Endodermal cell (in vitro differentiated cells): ENCODE data around the gene FSD1. TPM values are rescaled to one million over a fixed set of nuclear protein-coding genes. Genes with fewer than 3 reads are reported as not detected.

Experiments used
- DNase-seq: peaks from one replicate; pipeline ENCODE4 v3.0.0-alpha.2; 2017
- H3K27ac ChIP-seq: 2 replicates; pipeline ENCODE4 v1.5.1; 2013; ENCODE audit warnings: mild to moderate bottlenecking, low read depth, low read length, moderate library complexity
- H3K27me3 ChIP-seq: 2 replicates; pipeline ENCODE4 v1.6.1; 2013; ENCODE audit warnings: mild to moderate bottlenecking, low read length, moderate library complexity; ENCODE audit not compliant: insufficient read depth, control insufficient read depth, poor library complexity, severe bottlenecking
- H3K36me3 ChIP-seq: 2 replicates; pipeline ENCODE4 v1.7.0; 2013; ENCODE audit warnings: mild to moderate bottlenecking, low read length, moderate library complexity; ENCODE audit not compliant: control insufficient read depth, insufficient read depth
- H3K4me1 ChIP-seq: one replicate; pipeline ENCODE4 v1.7.0; 2013; ENCODE audit warnings: low read length; ENCODE audit not compliant: control insufficient read depth, insufficient read depth
- H3K4me3 ChIP-seq: 2 replicates; pipeline ENCODE4 v1.5.1; 2013; ENCODE audit warnings: mild to moderate bottlenecking, low read length, moderate library complexity
- H3K9ac ChIP-seq: 2 replicates; pipeline ENCODE4 v1.6.1; 2013; ENCODE audit warnings: mild to moderate bottlenecking, low read length, moderate library complexity; ENCODE audit not compliant: poor library complexity, severe bottlenecking; ENCODE audit errors: extremely low read depth
- H3K9me3 ChIP-seq: 2 replicates; pipeline ENCODE4 v1.6.1; 2013; ENCODE audit warnings: mild to moderate bottlenecking, low read length, moderate library complexity; ENCODE audit not compliant: control insufficient read depth
- H3K27ac Mint-ChIP-seq: 2 replicates; pipeline ENCODE4 v1.8.0; 2020; ENCODE audit warnings: mixed read lengths
- H3K27me3 Mint-ChIP-seq: 2 replicates; pipeline ENCODE4 v1.8.0; 2021; ENCODE audit warnings: mild to moderate bottlenecking, mixed read lengths; ENCODE audit not compliant: insufficient read depth
- H3K36me3 Mint-ChIP-seq: 2 replicates; pipeline ENCODE4 v1.8.0; 2020; ENCODE audit warnings: low read depth, mixed read lengths
- H3K4me1 Mint-ChIP-seq: 2 replicates; pipeline ENCODE4 v1.8.0; 2020; ENCODE audit warnings: mixed read lengths
- H3K4me3 Mint-ChIP-seq: 2 replicates; pipeline ENCODE4 v1.8.0; 2020; ENCODE audit warnings: mild to moderate bottlenecking, moderate library complexity, mixed read lengths
- H3K9me3 Mint-ChIP-seq: 2 replicates; pipeline ENCODE4 v1.8.0; 2020; ENCODE audit warnings: mild to moderate bottlenecking, mixed read lengths
- CTCF ChIP-seq: fragments of 200-600 bp; sonication (generic); conservative IDR thresholded peaks from 2 replicates; pipeline ENCODE4 v1.5.0; 2021; ENCODE audit warnings: antibody characterized with exemption, mild to moderate bottlenecking
- WGBS, 2 experiments: methylation state at CpG; one replicate each; pipeline versions ENCODE4 v1.1.5 to v1.1.7; 2013; ENCODE audit warnings: missing lambda C conversion rate in 2 of 2, mixed read lengths in 1 of 2; ENCODE audit not compliant: insufficient coverage in 1 of 2, insufficient read length in 1 of 2; 5-methylcytosine and 5-hydroxymethylcytosine counted together
- total RNA-seq, 2 donors: library from RNA; stranded (reverse); fragmentation: NEBNext Ultra II Directional in 1 of 2; extraction: Animal tissue kit (Norgen Biotek cat#: 25700) in 1 of 2; gene quantifications; 2 replicates in 1 of 2; 3 replicates in 1 of 2; pipeline ENCODE4 v1.2.1, GENCODE V29; 2021

The FSD1 gene
- total RNA-seq, 2 donors from 2014 or later = 33.3 to 37.9 TPM

- WGBS, 2 experiments = 83 to 84% methylated on average over 16 to 21 of the region's 21 CpGs
- peak overlapping the region; percentile 80 for H3K27ac Mint-ChIP-seq
These were observed 65.5 kb downstream of the FSD1 start for GRCh38 chr19:4369888-4370260.

GRCh38 chr19:4370418-4371041, 66.1 kb downstream of the FSD1 start:
- Histone ChIP-seq H3K4me1 (peaks cover 2% of the 10 kb centered on the region), H3K36me3 (peaks cover 9% of the 10 kb centered on the region), H3K27ac (peak overlapping the region; percentile 44), H3K27me3 (no peaks in the 10 kb centered on the region), H3K9me3 (no peaks in the 10 kb centered on the region), H3K4me3 (no peak overlapping the region), H3K9ac (no peak overlapping the region)
- TF ChIP-seq CTCF = no peak
- 93% methylated on average over 8 to 15 of the region's 15 CpGs for WGBS, 2 experiments
- Mint-ChIP-seq H3K4me1 (peaks cover 17% of the 10 kb centered on the region), H3K36me3 (peaks cover 6% of the 10 kb centered on the region), H3K27me3 (no peaks in the 10 kb centered on the region), H3K27ac (no peak overlapping the region), H3K4me3 (no peak overlapping the region), H3K9me3 (no peaks in the 10 kb centered on the region)
- peak; percentile 51 for DNase-seq

More at GRCh38 chr19:4369888-4370260, 65.5 kb downstream of the FSD1 start:
- Mint-ChIP-seq H3K36me3 (peaks cover 8% of the 10 kb centered on the region), H3K9me3 (no peaks in the 10 kb centered on the region), H3K4me1 (peaks cover 14% of the 10 kb centered on the region), H3K27me3 (no peaks in the 10 kb centered on the region), H3K4me3 (no peak overlapping the region)
- H3K4me1 ChIP-seq = no peaks in the 10 kb centered on the region
- H3K9ac ChIP-seq = no peak overlapping the region
- DNase-seq = peak; percentile 87
- peak overlapping the region; percentile 32 for H3K27ac ChIP-seq
- peaks cover 16% of the 10 kb centered on the region for H3K36me3 ChIP-seq
- H3K27me3 ChIP-seq = no peaks in the 10 kb centered on the region
- no peak overlapping the region for H3K4me3 ChIP-seq
- H3K9me3 ChIP-seq = no peaks in the 10 kb centered on the region
- peak; percentile 68 for TF ChIP-seq CTCF

- peaks cover 26% of the 10 kb centered on the region for H3K4me1 Mint-ChIP-seq
- Histone ChIP-seq H3K4me3 (no peak overlapping the region), H3K9me3 (no peaks in the 10 kb centered on the region), H3K27me3 (no peaks in the 10 kb centered on the region), H3K9ac (no peak overlapping the region), H3K4me1 (peaks cover 3% of the 10 kb centered on the region), H3K27ac (no peak overlapping the region), H3K36me3 (peaks cover 2% of the 10 kb centered on the region)
- peak; percentile 30 for DNase-seq
- H3K36me3 Mint-ChIP-seq = peaks cover 6% of the 10 kb centered on the region
- no peaks in the 10 kb centered on the region for H3K27me3 Mint-ChIP-seq
- WGBS, 2 experiments = 92 to 93% methylated on average over 28 to 31 of the region's 31 CpGs
- no peaks in the 10 kb centered on the region for H3K9me3 Mint-ChIP-seq
- H3K4me3 Mint-ChIP-seq = no peak overlapping the region
- H3K27ac Mint-ChIP-seq = no peak overlapping the region
- no peak for TF ChIP-seq CTCF
These were observed 67.1 kb downstream of the FSD1 start for GRCh38 chr19:4371247-4372164.
